DMS53 (cell line): ENCODE data around the gene LYL1.

ENCODE experiments used
- DNase-seq: peaks from one replicate; lab custom pipeline; 2025; lab: John Stamatoyannopoulos, UW

LYL1 gene

DNA sequence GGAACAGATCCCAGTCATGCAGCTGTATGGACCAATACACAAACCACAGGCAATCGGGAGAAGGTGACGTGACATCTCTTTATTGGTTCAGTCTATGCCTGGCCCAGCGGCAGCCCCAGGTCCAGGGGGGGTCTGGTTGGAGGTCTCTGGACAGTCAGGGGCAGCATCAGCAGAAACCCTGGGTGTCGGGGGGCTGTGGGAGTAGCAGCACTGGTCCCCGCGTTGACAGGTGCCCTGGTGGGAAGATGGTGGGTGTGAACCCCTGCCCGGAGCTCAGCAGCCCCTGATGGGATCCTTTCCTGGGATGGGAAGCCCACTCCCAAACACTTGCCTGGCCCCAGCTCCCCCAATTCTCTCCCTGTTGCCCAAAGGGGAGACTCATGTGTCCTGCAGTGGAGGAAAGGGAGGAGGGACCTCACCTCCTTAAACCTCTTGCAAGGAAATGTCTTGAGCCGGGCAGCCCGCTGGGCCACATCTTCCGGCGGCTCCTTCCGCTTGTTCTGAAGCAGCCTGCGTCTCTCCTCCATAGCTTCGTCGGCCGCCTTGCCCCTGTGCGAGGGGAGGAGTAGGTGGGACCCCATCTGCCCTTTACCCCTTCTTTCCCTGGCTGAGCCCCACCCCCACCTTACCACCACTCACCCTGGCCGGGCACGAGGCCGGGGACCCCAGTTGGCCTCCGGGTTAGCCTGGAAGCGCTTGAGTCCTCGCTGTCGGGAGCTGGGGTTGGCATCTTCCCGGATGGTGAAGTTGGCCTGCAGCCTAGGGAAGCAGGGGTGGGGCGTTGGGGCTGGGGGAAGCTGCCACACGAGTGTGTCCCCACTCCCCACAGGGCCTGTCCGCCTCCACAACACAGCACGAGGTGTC, 2.4 kb upstream of the LYL1 start:
- no peak for DNase-seq

DNA sequence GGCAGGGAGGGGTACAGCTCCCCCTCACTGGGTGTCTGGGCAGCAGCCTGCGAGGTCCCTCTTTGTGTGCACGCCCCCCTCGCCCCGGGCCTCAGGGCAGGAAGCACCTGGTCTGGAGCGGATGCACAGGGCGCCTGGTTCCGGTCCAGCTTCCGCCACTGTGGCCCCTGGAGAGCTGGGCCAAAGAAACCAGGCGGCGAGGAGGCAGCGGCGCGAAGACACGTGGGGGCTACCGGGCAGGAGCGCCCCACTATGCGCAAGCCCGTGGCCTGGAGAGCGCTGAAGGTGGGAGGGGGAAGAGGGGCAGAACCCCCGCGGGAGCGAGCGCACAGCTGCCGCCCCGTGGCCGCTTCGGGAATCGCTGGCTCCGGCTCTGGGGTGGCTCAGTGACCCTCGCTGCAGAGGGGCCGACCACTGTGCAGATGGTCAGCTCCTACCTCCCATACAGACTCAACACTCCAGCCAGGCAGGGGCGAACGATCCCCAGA, 1.7 kb upstream of the LYL1 start:
- DNase-seq: peak; percentile 46

DNA sequence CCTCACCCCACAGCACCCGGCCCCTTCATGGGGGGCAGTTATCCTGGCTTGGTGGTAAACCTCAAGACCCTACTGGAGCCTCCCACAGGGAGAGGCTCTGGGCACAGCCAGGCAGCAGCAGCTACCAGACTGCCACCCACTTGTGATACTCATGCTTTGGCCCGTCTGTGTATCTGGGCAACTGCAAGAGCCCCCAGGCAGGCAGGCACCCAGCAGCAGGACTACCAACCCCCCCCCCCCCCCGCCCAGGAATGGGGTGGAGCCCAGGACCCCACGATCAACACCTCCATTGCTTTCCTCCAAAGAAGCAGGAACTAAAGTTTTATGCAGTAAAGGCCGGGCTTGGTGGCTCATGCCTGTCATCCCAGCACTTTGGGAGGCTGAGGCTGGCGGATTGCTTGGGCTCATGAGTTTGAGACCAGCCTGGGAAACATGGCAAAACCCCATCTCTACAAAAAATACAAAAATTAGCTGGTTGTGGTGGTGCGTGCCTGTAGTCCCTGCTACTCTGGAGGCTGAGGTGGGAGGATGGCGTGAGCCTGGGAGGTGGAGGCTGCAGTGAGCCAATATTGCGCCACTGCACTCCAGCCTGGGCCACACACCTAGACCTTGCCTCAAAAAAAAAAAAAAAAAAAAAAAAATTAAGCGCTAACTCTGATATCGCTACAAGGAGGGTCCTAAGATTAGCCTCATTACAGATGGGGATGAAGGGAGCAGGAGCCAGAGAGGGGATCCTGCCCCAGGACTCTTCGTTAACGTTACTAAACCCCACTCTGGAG, 1.1 kb upstream of the LYL1 start:
- no peak for DNase-seq

DNA sequence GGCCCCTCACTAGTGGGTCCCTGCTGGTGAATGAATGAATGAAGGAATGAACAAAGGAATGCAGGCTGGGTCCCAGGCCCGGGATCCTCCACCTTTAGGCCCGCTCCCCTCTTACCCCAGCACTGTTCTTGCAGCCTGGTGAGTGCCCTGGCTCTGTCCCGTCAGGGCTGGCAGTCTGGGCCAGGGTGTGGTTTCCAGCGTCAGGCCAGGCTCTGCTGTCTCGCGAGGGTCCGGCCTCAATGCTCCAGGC, 317 bp downstream of the LYL1 start:
- DNase-seq: no peak

DNA sequence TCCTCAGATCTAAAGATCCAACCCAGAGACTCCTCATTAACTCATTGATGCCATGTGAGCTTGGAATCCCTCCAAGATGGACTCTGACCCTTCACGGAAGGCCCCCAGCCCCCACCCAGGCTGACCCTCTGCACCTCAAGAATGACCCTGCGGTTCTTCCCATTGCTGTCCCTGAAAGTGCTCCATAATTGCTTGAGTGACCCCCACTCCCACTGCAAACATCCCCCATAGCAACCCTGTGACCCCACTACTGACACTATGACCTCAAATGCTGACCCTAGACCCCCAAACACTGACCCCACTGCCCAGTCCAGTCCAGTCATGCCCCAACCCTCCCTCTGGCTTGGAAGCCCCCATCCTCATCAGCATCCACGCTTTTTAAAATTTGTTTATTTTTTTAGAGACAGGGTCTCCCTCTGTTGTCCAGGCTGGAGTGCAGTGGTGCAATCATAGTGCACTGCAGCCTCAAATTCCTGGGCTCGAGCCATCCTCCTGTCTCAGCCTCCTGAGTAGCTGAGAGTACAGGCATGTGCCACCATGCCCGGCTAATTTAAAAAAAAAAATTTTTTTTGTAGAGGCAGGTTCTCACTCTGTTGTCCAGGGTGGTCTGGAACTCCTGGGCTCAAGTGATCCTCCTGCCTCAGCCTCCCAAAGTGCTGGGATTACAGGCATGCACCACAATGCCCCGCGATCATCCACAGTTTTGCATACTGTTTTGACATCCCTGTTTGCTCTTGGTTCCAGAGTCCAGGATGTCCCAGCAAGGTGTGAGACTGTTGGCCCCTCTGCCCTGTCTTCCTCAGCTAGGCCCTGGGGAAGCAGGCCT, 855 bp downstream of the LYL1 start:
- DNase-seq: no peak

DNA sequence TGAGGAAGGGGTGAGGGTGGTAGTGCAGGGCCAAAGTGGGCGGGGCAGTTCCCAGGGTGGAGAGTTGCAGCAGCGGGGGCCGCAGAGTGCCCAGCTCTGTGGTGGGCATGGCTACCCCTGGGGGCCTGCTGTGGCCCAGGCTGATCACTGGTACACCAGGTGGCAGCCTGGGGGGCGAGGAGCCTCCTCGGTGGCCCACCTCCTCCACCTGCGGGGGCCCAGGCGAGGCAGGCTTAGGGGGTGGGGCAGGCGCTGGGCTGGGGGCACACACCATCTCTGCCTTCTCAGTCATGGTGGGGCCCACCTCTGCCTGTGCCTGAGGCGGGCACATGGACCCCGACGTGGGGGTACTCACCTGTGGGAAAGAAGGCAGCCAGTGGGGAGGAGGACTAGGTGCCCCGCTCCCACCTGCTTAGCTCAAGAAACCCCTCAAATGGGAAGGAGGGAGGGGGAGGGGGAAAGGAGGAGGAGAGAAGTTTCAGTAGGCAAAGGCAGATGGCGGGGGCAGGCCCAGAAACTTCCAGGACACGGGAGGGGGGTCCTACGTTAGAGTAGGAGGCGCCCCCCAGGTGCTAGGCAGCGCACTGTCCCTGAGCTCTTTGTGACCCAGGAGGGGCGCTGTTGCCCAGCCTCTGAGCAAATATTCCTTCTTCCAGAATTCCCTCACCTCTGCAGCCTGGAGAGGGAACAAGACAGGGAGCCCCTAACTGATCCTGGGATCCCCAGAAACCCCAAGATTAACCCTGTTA, 1.6 kb downstream of the LYL1 start:
- DNase-seq: no peak

DNA sequence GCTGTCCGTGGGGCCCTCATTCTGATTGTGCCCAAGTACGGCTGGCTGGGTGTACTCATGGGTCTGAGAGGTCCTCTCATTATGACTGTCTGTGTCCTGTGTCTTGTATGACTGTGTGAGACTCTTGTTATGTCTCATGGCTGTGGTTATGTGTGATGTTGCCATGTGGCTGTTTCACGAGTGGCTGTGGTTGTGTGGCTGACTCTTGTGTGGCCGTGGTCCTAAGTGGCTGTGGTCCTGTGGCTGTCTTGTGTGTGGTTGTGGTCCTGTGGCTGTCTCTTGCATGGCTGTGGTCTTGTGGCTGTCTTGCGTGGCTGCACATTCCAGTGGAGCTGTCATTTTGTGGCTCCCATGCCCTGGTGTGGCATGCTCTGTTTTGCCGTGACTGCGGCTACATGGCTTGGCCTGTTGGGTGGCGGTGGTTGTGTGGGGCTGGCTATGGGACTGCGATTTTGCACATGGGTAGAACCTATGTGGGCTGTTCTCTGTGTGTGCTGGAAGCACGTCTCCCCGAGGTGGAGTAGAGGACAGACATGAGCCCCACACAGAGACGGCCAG, 2.5 kb downstream of the LYL1 start:
- DNase-seq: peak; percentile 36

DNA sequence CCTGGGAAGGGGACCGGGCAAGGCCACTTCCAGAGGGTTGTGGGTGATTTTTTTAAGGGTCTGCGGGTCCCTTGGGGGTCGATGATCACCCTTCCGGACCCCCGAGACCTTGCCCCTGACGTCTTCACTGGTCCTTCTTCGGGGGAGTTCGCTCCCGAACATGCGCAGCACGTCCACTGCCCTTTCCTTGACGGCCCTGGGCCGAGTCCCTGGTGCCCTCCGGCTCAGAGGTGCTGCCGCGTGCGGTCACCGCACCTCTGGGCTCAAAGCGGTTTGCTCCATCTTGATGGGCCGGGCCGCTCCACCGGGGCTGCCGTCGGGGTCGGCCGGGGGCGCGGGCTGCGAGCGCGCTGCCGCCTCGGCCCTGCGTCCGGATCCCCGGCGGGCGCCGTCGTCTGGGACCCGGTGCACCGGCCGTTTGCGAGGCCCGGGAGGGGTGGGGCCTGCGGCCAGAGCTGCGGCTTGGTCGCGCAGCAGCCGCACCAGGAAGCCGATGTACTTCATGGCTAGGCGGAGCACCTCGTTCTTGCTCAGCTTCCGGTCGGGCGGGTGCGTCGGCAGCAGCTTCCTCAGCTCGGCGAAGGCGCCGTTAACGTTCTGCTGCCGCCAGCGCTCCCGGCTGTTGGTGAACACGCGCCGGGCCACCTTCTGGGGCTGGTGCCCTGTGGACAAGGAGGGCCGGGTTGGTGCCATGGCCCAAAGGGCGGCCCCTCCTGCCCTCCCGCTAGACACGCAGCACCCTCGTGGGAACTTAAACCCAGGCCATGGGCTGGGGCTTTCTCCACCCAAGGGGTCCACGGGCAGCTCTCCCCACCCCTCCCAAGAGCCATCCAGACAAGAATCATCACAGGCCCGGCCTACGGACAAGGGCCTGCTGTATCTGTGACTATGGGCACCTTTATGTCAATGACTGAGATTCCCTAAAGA, 3.3 kb downstream of the LYL1 start:
- DNase-seq: peak; percentile 89

DNA sequence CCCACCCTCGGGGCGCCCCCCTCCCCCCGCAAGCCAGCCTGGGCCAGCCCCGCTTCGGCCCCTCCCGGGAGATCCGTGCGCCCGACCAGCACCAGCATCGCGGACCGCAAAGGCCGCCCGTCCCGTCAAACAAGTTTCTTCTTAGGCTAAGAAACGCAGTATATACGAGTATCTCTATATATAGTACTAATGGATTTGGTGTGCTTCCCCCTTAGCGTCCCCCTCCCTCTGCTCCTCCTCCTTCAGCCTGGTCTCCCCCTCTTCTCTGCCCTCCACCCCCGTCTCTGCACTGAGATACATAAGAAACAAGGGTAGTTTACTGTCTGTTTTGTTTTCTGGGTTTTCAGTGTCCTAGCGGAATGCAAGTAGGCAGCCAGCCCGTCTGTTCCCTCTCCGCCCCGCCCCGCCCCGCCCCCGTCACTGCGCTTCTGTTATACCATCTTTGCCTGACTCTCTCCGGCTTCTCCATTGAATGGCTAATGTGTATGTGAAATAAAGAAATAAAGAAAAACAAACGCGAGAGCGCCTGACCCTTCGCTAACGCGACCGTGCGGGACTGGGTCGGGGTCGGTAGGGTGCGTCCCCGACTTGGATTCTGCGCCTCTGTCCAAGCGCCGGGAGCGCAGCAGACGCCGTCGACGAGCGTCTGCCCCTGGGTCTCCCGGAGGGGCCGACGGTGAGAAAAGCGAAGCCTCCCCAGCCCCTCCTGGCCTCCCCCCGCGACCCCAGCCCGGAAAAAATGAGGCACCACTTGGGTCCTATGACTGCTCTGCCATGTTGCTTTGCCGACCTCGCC, 4.2 kb downstream of the LYL1 start:
- peak; percentile 56 for DNase-seq

DNA sequence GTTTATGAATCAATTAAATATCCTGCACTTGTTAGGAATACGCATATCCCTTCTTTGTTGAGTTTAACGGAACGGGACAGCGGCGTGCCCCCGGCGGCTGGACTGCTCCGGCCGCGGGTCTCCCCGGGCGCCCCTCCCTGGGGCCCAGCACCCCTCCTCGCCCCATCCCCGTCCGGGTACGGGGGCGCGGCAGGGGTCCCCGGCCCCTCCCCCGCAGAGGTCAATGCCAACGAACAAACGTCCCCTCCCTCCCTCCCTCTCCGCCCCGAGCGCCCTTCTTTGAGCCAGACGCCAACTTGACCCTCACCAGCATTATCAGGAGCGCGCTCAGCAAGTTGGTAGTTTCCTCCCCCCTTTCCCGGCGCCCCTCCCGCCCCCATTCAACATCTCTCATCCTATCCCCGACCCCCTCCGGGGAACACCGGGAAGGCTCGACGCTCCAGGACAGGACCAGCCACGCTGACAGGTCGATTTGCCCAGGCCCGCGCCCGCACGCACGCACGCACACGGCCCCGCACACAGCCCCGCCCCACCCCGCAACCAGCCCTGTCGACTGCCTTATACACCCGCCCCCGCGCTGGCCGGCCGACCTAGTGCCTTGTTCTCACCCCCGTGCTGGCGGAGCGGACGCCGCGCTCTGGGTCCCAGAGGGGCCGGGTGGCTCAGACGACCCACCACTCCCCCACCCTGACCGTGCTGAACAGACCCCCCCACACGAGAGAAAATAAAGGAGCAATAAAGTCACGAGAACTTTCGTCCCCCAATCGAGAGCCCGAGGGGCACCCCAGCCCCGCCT, 5.0 kb downstream of the LYL1 start:
- DNase-seq: peak; percentile 44

DNA sequence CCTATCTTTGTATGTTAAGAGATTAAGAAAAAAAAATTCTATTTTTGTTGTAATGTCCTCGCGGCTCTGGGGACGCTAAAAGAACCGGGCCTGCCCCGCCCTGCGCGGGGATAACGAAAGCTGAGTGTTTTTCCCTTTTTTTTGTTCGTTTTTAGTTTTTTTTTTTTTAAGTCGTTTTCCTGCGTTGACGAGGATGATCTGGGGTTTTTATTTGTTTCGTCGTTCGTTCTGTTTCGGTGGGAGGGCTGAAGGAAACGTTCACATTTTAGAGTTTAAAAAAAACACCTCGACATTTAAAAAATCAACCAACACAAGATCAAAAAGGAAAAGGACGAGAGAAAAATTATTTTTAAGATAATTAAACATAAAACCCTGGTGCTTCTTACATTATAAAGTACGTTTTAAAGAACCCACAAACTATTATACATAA, 5.6 kb downstream of the LYL1 start:
- DNase-seq: no peak

DNA sequence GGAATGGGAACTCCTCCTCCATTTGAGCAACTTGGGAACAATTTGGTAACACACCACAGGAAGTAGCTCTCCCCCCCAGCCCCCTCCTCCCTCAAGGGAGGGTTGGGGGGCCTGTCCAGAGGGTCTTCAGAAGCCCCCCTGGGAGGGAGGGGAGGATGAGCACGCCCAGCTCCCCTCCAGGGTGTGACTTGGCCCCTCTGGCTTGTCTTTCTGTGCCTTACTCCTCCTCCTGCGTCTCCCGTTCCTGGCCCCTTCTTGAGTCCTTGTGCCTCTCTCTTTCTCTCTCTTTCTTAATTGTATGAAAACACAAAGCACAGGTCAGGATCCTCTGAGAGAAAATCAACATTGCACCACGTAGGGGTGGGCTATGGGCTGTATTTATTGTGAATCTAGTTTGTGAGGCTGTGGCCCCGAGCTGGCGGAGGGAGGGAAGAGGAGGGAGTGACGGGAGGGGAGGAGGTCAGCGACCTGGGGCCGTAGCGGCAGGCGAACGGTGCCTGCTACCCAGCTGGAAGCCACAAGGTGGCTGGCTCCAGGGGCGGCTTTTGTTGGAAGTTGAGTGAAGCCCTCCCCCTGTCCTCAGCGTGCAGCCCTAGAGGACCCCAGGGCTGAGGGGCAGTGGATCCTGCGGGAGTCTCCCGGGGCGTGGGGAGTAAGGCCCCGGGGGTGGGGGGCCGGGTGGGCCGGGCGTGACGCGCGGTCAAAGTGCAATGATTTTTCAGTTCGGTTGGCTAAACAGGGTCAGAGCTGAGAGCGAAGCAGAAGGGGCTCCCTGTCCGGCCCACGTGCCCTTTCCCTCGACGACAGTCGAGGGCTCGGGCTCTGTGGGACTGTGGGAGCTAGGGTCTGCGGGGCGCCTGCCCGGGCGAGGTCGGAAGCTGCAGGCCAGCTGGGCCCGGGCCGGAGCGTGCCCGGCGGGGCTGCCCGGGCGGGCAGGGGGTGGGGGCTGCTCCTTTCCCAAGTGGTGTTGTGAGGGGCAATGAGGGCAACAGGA, 6.4 kb downstream of the LYL1 start:
- DNase-seq: peak; percentile 22

DNA sequence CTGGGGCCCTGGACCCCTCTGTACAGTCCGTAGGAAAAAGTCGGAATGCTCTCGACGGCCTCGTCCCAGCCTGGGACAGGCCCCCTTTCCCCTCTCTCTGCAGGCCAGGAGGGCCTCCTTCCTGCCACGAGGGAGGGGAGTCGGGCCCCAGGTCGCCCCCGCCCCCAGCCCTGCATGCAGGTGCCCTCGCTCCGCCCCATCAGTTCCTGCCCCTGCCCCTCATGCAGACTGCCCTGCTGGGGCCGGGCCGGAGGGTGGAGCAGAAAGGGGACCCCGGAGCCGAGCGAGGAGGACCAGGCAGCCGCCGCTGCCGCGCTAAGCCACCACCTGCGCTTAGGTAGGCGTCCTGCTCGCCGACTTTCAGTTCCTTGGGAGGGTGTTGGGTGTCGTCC, 7.3 kb downstream of the LYL1 start:
- DNase-seq: no peak

DNA sequence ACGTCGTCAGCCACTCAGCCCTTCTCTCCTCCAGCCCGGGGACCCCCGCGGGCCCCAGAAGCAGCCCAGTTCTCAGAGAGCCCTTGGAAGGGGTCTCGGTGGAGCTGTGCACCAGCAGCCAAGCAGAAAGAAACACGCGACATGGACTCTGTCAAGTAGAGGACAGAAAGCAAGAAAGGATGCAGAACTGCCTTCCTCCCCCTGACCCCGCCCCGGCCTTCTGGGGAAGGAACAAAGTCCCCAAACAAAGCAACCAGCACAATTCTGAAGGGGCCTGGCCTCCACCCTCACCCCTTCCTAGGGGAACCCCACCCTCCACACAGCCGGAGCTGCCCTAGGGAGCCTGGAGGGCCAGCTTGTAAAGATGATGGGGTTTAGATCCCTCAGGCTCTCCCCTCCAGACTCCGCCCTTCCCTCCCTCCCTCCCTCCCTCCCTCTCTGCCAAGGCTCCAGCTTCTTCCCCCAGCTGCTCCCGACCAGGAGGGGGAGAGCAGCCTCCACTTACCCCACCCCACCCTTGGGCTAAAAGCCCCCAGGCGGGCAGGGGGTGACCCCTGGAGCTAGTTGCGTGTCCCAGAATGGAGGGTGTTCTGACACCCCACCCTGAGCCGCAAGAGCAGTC, 7.8 kb downstream of the LYL1 start:
- DNase-seq: no peak

DNA sequence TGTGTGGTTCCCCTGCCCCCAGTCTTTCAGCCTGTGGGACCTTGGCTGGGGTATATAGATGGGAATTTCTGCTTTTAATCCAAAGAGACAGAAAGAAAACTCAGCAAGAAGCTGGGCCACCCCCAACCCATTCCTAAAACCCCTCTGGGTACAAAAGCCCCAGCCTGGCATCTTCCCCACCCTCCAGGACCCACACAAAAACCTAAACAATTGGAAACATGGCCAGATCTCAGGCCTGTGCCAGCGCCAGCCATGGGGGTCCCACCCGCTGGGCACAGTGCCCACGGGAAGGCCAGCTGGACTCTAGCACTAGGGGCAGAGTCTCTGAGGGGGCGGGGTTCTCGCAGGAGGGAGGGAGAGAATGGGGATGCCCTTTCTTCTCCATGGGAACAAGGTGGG, 8.6 kb downstream of the LYL1 start:
- no peak for DNase-seq

DNA sequence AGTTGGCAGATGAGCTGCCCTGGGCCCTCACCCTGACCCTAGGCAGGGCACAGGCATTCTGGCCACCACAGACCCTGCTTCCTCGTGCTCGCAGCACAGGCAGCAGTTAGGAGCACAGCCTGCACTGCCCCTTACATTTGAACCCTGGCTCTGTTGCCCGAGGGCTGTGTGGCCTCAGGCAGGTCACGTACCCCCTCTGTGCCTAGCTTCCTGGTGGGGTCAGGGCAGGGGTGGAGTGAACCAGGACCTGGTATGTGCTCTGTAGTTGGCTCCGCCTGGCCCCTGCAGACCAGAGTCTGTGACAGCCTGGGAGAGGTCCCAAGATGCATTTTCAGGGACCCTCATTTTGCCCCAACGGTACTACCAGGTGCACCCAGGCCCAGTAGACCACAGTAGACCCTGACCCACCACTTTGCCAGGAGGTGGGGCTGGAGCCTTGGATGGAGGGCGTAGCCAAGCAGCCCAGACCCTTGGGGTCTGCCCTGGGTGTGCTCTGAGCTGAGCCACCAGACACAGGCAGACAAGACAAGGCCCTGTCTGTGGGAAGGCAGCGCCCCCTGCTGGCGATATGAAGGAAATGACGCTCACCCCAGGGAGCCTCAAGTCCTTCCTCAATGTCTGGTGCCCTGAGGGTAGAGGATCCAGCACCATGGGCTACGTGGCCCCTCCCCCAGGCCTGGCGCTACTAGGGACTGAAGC, 9.1 kb downstream of the LYL1 start:
- peak; percentile 80 for DNase-seq
